Measurements from ENCODE around the gene SENP1. TPM values are rescaled to one million over a fixed set of nuclear protein-coding genes. Genes with fewer than 3 reads are reported as not detected.

The SENP1 gene
- total and polyA plus RNA-seq, 2 experiments from 2014 or later, result 8.6 to 27.7 TPM

DNA sequence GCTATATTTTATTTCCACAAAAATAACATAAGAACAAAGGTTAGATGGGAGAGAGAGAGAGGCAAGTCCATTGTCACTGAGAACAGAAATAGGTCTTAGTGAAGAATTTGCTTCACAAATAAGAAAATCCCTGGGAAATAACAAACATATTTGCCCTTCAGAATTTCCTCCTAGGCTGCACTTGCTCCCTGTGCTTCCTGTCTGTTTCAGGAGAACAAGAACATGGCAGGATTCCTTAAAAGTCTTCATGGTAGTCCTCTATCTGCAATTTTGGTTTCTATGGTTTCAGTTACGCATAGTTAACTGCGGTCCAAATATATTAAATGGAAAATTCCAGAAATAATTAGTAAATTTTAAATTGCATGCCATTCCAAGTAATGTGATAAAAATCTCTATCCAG, 34.1 kb downstream of the SENP1 start:
- Histone ChIP-seq H2AFZ (no peak overlapping the region), H3K4me1 (ENCODE audit: insufficient read depth) (no peaks in the 10 kb centered on the region), H3K4me3 (no peak overlapping the region), H3K27me3 (ENCODE audit: insufficient read depth) (no peaks in the 10 kb centered on the region), H3K9me2 (ENCODE audit: insufficient read depth) (no peaks in the 10 kb centered on the region), H3K27ac (ENCODE audit: low read depth) (no peak overlapping the region), H3K79me2 (replicated peaks; ENCODE audit: insufficient read depth) (no peaks in the 10 kb centered on the region), H3F3A (replicated peaks; ENCODE audit: low read depth) (no peaks in the 10 kb centered on the region), H4K20me1 (replicated peaks; ENCODE audit: insufficient read depth) (no peaks in the 10 kb centered on the region; the same call in 1 of the 2 replicates), H3K36me3 (ENCODE audit: insufficient read depth) (peaks cover 15% of the 10 kb centered on the region), H3K4me2 (no peak overlapping the region)
- no peak for TF ChIP-seq ZNF462 (CRISPR knock-in tag; IDR thresholded peaks at IDR 0.05)
- TF ChIP-seq JUNB (IDR thresholded peaks at IDR 0.05; ENCODE audit: unreplicated experiment), result no peak
- TF ChIP-seq ETS1 (IDR thresholded peaks at IDR 0.05), result no peak
- TF ChIP-seq CREB1 (CRISPR knock-in tag; IDR thresholded peaks at IDR 0.05; ENCODE audit: low read depth), result no peak
- TF ChIP-seq CTCF (conservative IDR thresholded peaks at IDR 0.05; ENCODE audit: low read depth in 2 of 2), result no peak
- TF ChIP-seq, protein P1, sequence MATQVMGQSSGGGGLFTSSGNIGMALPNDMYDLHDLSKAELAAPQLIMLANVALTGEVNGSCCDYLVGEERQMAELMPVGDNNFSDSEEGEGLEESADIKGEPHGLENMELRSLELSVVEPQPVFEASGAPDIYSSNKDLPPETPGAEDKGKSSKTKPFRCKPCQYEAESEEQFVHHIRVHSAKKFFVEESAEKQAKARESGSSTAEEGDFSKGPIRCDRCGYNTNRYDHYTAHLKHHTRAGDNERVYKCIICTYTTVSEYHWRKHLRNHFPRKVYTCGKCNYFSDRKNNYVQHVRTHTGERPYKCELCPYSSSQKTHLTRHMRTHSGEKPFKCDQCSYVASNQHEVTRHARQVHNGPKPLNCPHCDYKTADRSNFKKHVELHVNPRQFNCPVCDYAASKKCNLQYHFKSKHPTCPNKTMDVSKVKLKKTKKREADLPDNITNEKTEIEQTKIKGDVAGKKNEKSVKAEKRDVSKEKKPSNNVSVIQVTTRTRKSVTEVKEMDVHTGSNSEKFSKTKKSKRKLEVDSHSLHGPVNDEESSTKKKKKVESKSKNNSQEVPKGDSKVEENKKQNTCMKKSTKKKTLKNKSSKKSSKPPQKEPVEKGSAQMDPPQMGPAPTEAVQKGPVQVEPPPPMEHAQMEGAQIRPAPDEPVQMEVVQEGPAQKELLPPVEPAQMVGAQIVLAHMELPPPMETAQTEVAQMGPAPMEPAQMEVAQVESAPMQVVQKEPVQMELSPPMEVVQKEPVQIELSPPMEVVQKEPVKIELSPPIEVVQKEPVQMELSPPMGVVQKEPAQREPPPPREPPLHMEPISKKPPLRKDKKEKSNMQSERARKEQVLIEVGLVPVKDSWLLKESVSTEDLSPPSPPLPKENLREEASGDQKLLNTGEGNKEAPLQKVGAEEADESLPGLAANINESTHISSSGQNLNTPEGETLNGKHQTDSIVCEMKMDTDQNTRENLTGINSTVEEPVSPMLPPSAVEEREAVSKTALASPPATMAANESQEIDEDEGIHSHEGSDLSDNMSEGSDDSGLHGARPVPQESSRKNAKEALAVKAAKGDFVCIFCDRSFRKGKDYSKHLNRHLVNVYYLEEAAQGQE (IDR thresholded peaks at IDR 0.05; ENCODE audit: unreplicated experiment), result no peak
- no peak for TF ChIP-seq NANOG (IDR thresholded peaks at IDR 0.05; ENCODE audit: borderline replicate concordance)
- no peak for TF ChIP-seq ZNF114 (CRISPR knock-in tag; IDR thresholded peaks at IDR 0.05)
- TF ChIP-seq ZNF331 (CRISPR knock-in tag; IDR thresholded peaks at IDR 0.05; ENCODE audit: low read depth), result no peak
- no peak for TF ChIP-seq STAT1 (IDR thresholded peaks at IDR 0.05; ENCODE audit: unreplicated experiment)
- no peak for TF ChIP-seq EZH2 (IDR thresholded peaks at IDR 0.05; ENCODE audit: low read depth, unreplicated experiment)
- no peak for TF ChIP-seq POLR2AphosphoS5 (IDR thresholded peaks at IDR 0.05; ENCODE audit: low read depth)
- no peak for TF ChIP-seq EZH2phosphoT487 (IDR thresholded peaks at IDR 0.05; ENCODE audit: unreplicated experiment)
- no peak overlapping the region for H3K4me3 Mint-ChIP-seq
- H3K4me1 Mint-ChIP-seq, result no peaks in the 10 kb centered on the region; the same call in 2 of the 3 replicates
- ATAC-seq (no peak), DNase-seq (ENCODE audit: low spot score) (no peak)
- H3K27me3 Mint-ChIP-seq (ENCODE audit: insufficient read depth, low read depth, poor library complexity), result no peaks in the 10 kb centered on the region
- H3K36me3 Mint-ChIP-seq (ENCODE audit: low read depth), result peaks cover 18% of the 10 kb centered on the region
- H3K27ac Mint-ChIP-seq, result no peak overlapping the region
- H3K9me3 Mint-ChIP-seq, result no peaks in the 10 kb centered on the region
